Cardiac fibroblast (primary cell): ENCODE measurements around the gene PITRM1.
"Not testable (repeated sequence)": the region's sequence is repeated elsewhere in the genome, so short reads cannot be mapped to it uniquely, and the experiment has no call there.

Experiments
- DNase-seq, 2 donors: peaks; one replicate each; pipeline versions ENCODE4 v3.0.0 to v3.0.0-alpha.2; 2010; ENCODE audit warnings: low read depth in 2 of 2
- H3K4me3 ChIP-seq, 2 donors: replicated peaks in 1 of 2; 1 replicate in 1 of 2; 2 replicates in 1 of 2; pipeline ENCODE4 v1.5.1; 2011; ENCODE audit warnings: low read depth in 2 of 2, low read length in 2 of 2, mild to moderate bottlenecking in 2 of 2, moderate library complexity in 1 of 2
- CTCF ChIP-seq: IDR thresholded peaks from one replicate; pipeline ENCODE4 v1.5.1; 2011; ENCODE audit warnings: low read depth, mild to moderate bottlenecking, low read length, inconsistent platforms

The PITRM1 gene

GRCh38 chr10:3192856-3193635 lies 20.5 kb upstream of the PITRM1 start:
- DNase-seq = peak; percentile 74 to 80
- peak overlapping the region in 1 of 2 donors; percentile 38 for H3K4me3 ChIP-seq
- peak; percentile 88 for TF ChIP-seq CTCF

- DNase-seq = no peak
- no peak overlapping the region for H3K4me3 ChIP-seq
- TF ChIP-seq CTCF = no peak
Observed at GRCh38 chr10:3190817-3191216, 18.2 kb upstream of the PITRM1 start.

- not testable (repeated sequence) for DNase-seq, H3K4me3 ChIP-seq
Observed at GRCh38 chr10:3187229-3187628, 14.6 kb upstream of the PITRM1 start.

- no peak overlapping the region for H3K4me3 ChIP-seq
- DNase-seq = no peak
- TF ChIP-seq CTCF = no peak
Observed at GRCh38 chr10:3186368-3186767, 13.8 kb upstream of the PITRM1 start.

- no peak for DNase-seq
- TF ChIP-seq CTCF = no peak
Observed at GRCh38 chr10:3185386-3185785, 12.8 kb upstream of the PITRM1 start.

GRCh38 chr10:3180355-3181025 lies 7.9 kb upstream of the PITRM1 start:
- TF ChIP-seq CTCF = no peak
- H3K4me3 ChIP-seq = no peak overlapping the region
- no peak for DNase-seq

More at GRCh38 chr10:3185386-3185785, 12.8 kb upstream of the PITRM1 start:
- no peak overlapping the region for H3K4me3 ChIP-seq

GRCh38 chr10:3179174-3179573 lies 6.6 kb upstream of the PITRM1 start:
- peak in 1 of 2 donors; percentile 45 for DNase-seq
- no peak for TF ChIP-seq CTCF
- no peak overlapping the region for H3K4me3 ChIP-seq
